Progenitor cell of endocrine pancreas (in vitro differentiated cells): ENCODE data around the gene PRKCSH. TPM values are rescaled to one million over a fixed set of nuclear protein-coding genes. Genes with fewer than 3 reads are reported as not detected.
"Not testable (repeated sequence)": the region's sequence is repeated elsewhere in the genome, so short reads cannot be mapped to it uniquely, and the experiment has no call there.

Experiments used
- DNase-seq: peaks from one replicate; pipeline ENCODE4 v3.0.0; 2021; ENCODE audit warnings: low spot score; ENCODE audit not compliant: unreplicated experiment
- H3K27ac Mint-ChIP-seq: 2 replicates; pipeline ENCODE4 v1.8.0; 2021; ENCODE audit warnings: mild to moderate bottlenecking, moderate library complexity, mixed read lengths
- H3K27me3 Mint-ChIP-seq: 2 replicates; pipeline ENCODE4 v1.8.0; 2021; ENCODE audit warnings: mixed read lengths
- H3K36me3 Mint-ChIP-seq: 2 replicates; pipeline ENCODE4 v1.8.0; 2022; ENCODE audit warnings: mixed read lengths; ENCODE audit not compliant: insufficient read depth
- H3K4me1 Mint-ChIP-seq: 2 replicates; pipeline ENCODE4 v1.8.0; 2021; ENCODE audit warnings: low read depth, mixed read lengths
- H3K4me3 Mint-ChIP-seq: 2 replicates; pipeline ENCODE4 v1.8.0; 2021; ENCODE audit warnings: low read depth, mild to moderate bottlenecking, moderate library complexity, mixed read lengths
- H3K9me3 Mint-ChIP-seq: 2 replicates; pipeline ENCODE4 v1.8.0; 2021; ENCODE audit warnings: low read depth, mixed read lengths
- CTCF ChIP-seq: fragments of 200-600 bp; sonication (generic); IDR thresholded peaks from one replicate; pipeline ENCODE4 v1.5.0; 2021; ENCODE audit warnings: antibody characterized with exemption, mild to moderate bottlenecking; ENCODE audit not compliant: unreplicated experiment
- total RNA-seq: library from RNA; stranded (reverse); gene quantifications from 2 replicates; pipeline ENCODE4 v1.2.1, GENCODE V29; 2021

The PRKCSH gene
- total RNA-seq, 1 donor from 2014 or later: 437 TPM

- no peak for DNase-seq
- no peak overlapping the region for H3K4me3 Mint-ChIP-seq
These were observed 29.4 kb upstream of the PRKCSH start for GRCh38 chr19:11405846-11406643.

GRCh38 chr19:11406703-11407236 lies 28.7 kb upstream of the PRKCSH start:
- H3K27me3 Mint-ChIP-seq, H3K27ac Mint-ChIP-seq, H3K4me1 Mint-ChIP-seq, H3K4me3 Mint-ChIP-seq, H3K9me3 Mint-ChIP-seq, DNase-seq: not testable (repeated sequence)
- H3K36me3 Mint-ChIP-seq: peaks cover 13% of the 10 kb centered on the region

More at GRCh38 chr19:11405846-11406643, 29.4 kb upstream of the PRKCSH start:
- Mint-ChIP-seq H3K9me3 (no peaks in the 10 kb centered on the region), H3K27me3 (no peaks in the 10 kb centered on the region), H3K27ac (no peak overlapping the region), H3K36me3 (peaks cover 13% of the 10 kb centered on the region), H3K4me1 (no peaks in the 10 kb centered on the region)
- no peak for TF ChIP-seq CTCF

- Mint-ChIP-seq H3K27ac (no peak overlapping the region), H3K36me3 (peaks cover 14% of the 10 kb centered on the region), H3K27me3 (no peaks in the 10 kb centered on the region), H3K9me3 (no peaks in the 10 kb centered on the region), H3K4me3 (no peak overlapping the region), H3K4me1 (no peaks in the 10 kb centered on the region)
- no peak for DNase-seq
- no peak for TF ChIP-seq CTCF
These were observed 26.8 kb upstream of the PRKCSH start for GRCh38 chr19:11408591-11408990.

GRCh38 chr19:11410682-11411081 lies 24.8 kb upstream of the PRKCSH start:
- TF ChIP-seq CTCF: no peak
- Mint-ChIP-seq H3K9me3 (no peaks in the 10 kb centered on the region), H3K4me3 (no peak overlapping the region), H3K36me3 (peaks cover 12% of the 10 kb centered on the region), H3K4me1 (no peaks in the 10 kb centered on the region), H3K27ac (no peak overlapping the region), H3K27me3 (no peaks in the 10 kb centered on the region)
- no peak for DNase-seq

- no peak overlapping the region for H3K4me3 Mint-ChIP-seq
- no peak overlapping the region for H3K27ac Mint-ChIP-seq
- H3K27me3 Mint-ChIP-seq: no peaks in the 10 kb centered on the region
- no peaks in the 10 kb centered on the region for H3K9me3 Mint-ChIP-seq
- no peak for DNase-seq
- peaks cover 9% of the 10 kb centered on the region for H3K36me3 Mint-ChIP-seq
- peaks cover 3% of the 10 kb centered on the region for H3K4me1 Mint-ChIP-seq
- no peak for TF ChIP-seq CTCF
These were observed 20.9 kb upstream of the PRKCSH start for GRCh38 chr19:11414544-11414943.
